ENCODE measurements around the gene GPR89B. TPM values are rescaled to one million over a fixed set of nuclear protein-coding genes. Genes with fewer than 3 reads are reported as not detected.

Gene GPR89B
- total RNA-seq, 1 donor from 2014 or later = 20.6 TPM

DNA sequence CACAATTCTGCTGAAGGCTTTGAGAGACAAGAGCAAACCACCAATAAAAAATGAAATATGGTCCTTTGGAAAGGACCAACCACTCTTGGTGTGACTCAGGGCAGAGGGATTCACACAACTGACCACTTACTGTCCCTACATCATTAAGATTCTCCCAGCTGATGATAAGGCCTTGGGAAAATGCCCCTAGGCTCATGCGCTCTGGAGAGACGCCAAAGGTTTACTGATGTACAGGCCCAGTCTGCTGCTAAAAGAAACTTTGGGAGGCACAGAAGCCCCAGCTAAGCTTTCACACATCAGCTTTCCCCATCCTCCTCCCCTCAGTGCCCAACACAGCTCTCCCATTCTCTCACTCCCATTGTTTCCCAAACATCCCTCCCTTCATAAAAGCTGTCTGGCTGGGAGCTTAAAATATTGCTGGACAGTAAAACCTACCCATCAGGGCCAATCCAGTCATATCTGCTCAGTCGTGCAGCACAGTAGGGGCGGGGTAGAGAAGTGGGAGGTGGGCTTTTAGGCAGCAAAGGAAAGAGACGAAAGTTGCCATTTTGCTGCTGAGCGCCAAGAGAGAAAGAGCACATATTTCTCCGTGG is 25.9 kb upstream of the GPR89B start, which contains the start of gene GJA8:
TSS of gene GJA8 (plus strand) at position 543 of the 593 bp plus-strand sequence. CDS start 5,161 bp downstream, outside the sequence.
- Histone ChIP-seq H3K27ac (no peak within 1 kb of the TSS), H3K36me3 (no peaks in the 10 kb centered on the region), H3K9me3 (no peaks in the 10 kb centered on the region), H3K4me1 (no peaks in the 10 kb centered on the region), H3K27me3 (no peaks in the 10 kb centered on the region), H3K4me3 (no peak within 1 kb of the TSS)
- DNase-seq (ENCODE audit: extremely low spot score in 2 of 2) = no peak
- intact Hi-C loops (cut with DNase I) = no loop called here
- TF ChIP-seq POLR2A (IDR thresholded peaks at IDR 0.05) = no peak
- TF ChIP-seq, protein P1, sequence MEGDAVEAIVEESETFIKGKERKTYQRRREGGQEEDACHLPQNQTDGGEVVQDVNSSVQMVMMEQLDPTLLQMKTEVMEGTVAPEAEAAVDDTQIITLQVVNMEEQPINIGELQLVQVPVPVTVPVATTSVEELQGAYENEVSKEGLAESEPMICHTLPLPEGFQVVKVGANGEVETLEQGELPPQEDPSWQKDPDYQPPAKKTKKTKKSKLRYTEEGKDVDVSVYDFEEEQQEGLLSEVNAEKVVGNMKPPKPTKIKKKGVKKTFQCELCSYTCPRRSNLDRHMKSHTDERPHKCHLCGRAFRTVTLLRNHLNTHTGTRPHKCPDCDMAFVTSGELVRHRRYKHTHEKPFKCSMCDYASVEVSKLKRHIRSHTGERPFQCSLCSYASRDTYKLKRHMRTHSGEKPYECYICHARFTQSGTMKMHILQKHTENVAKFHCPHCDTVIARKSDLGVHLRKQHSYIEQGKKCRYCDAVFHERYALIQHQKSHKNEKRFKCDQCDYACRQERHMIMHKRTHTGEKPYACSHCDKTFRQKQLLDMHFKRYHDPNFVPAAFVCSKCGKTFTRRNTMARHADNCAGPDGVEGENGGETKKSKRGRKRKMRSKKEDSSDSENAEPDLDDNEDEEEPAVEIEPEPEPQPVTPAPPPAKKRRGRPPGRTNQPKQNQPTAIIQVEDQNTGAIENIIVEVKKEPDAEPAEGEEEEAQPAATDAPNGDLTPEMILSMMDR (IDR thresholded peaks at IDR 0.05) = no peak
- TF ChIP-seq POLR2AphosphoS5 (IDR thresholded peaks at IDR 0.05; ENCODE audit: insufficient read depth in 1 of 2, low read depth in 1 of 2) = no peak

GRCh38 chr1:147904726-147905125 is 23.5 kb upstream of the GPR89B start:
- Histone ChIP-seq H3K4me1 (no peaks in the 10 kb centered on the region), H3K4me3 (no peak overlapping the region), H3K27ac (no peak overlapping the region), H3K9me3 (no peaks in the 10 kb centered on the region), H3K36me3 (no peaks in the 10 kb centered on the region), H3K27me3 (no peaks in the 10 kb centered on the region)
- intact Hi-C loops (cut with DNase I) = no loop called here
- no peak for DNase-seq (ENCODE audit: extremely low spot score in 2 of 2)
- no peak for TF ChIP-seq POLR2AphosphoS5 (IDR thresholded peaks at IDR 0.05; ENCODE audit: insufficient read depth in 1 of 2, low read depth in 1 of 2)
- TF ChIP-seq, protein P1 (IDR thresholded peaks at IDR 0.05) = no peak
- TF ChIP-seq POLR2A (IDR thresholded peaks at IDR 0.05) = no peak

GRCh38 chr1:147907786-147908509 is 20.3 kb upstream of the GPR89B start:
- intact Hi-C loops (cut with DNase I) = no loop called here
- DNase-seq (ENCODE audit: extremely low spot score in 2 of 2) = no peak
- no peak overlapping the region for H3K4me3 ChIP-seq
- no peaks in the 10 kb centered on the region for H3K4me1 ChIP-seq
- TF ChIP-seq, protein P1 (IDR thresholded peaks at IDR 0.05) = no peak
- no peak for TF ChIP-seq POLR2A (IDR thresholded peaks at IDR 0.05)
- no peak for TF ChIP-seq POLR2AphosphoS5 (IDR thresholded peaks at IDR 0.05; ENCODE audit: insufficient read depth in 1 of 2, low read depth in 1 of 2)
- H3K27ac ChIP-seq = no peak overlapping the region
- H3K9me3 ChIP-seq = no peaks in the 10 kb centered on the region
- no peaks in the 10 kb centered on the region for H3K27me3 ChIP-seq
- no peaks in the 10 kb centered on the region for H3K36me3 ChIP-seq

DNA sequence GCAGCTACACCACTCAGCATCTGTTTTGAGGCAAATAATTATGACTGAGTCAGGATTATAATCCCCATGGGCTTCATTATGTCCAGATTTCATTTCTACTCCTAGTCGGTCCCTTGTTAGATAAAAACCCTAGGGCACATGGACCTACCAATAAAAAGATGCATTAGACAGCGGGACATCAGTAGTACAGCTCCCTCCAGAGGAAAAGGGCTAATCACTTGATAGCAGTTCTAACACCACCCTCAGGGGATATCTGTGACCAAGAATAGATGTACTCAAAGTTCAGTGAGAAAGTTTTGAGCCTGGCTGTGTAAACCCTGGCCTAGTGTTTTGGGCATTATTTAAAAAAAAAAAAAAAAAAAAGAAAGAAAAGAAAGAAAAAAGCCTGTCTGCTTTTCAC is 15.7 kb upstream of the GPR89B start:
- intact Hi-C loops (cut with DNase I) = no loop called here
- H3K27ac ChIP-seq = no peak overlapping the region
- no peaks in the 10 kb centered on the region for H3K36me3 ChIP-seq
- no peaks in the 10 kb centered on the region for H3K9me3 ChIP-seq
- DNase-seq (ENCODE audit: extremely low spot score in 2 of 2) = no peak
- H3K27me3 ChIP-seq = no peaks in the 10 kb centered on the region
- TF ChIP-seq POLR2A (IDR thresholded peaks at IDR 0.05) = no peak
- TF ChIP-seq, protein P1 (IDR thresholded peaks at IDR 0.05) = no peak
- no peak overlapping the region for H3K4me3 ChIP-seq
- H3K4me1 ChIP-seq = no peaks in the 10 kb centered on the region

- TF ChIP-seq, protein P1 (IDR thresholded peaks at IDR 0.05) = no peak
- TF ChIP-seq POLR2A (IDR thresholded peaks at IDR 0.05) = no peak
- TF ChIP-seq POLR2AphosphoS5 (IDR thresholded peaks at IDR 0.05; ENCODE audit: insufficient read depth in 1 of 2, low read depth in 1 of 2) = no peak
Measured at GRCh38 chr1:147913362-147913942, 14.8 kb upstream of the GPR89B start.

More at GRCh38 chr1:147913362-147913942, 14.8 kb upstream of the GPR89B start:
- H3K4me1 ChIP-seq = no peaks in the 10 kb centered on the region
- no peaks in the 10 kb centered on the region for H3K36me3 ChIP-seq
- no peaks in the 10 kb centered on the region for H3K27me3 ChIP-seq
- no peak overlapping the region for H3K4me3 ChIP-seq
- H3K27ac ChIP-seq = no peak overlapping the region
- DNase-seq (ENCODE audit: extremely low spot score in 2 of 2) = no peak
- H3K9me3 ChIP-seq = no peaks in the 10 kb centered on the region
- intact Hi-C loops (cut with DNase I) = no loop called here
